Inflammatory macrophage treated with lipopolysaccharide for 4 hours (primary cell): Measurements from ENCODE around the gene MAN2B1.
"Not testable (repeated sequence)": the region's sequence is repeated elsewhere in the genome, so short reads cannot be mapped to it uniquely, and the experiment has no call there.

Experiments used
- DNase-seq: peaks from one replicate; pipeline ENCODE4 v3.0.0-alpha.2; 2020

Gene MAN2B1

GRCh38 chr19:12666265-12667048 is at the start of gene MAN2B1, which contains the start of gene WDR83:
TSS of gene MAN2B1 (minus strand) at chr19:12666742. CDS start at chr19:12666701, 41 bp downstream.
TSS of gene WDR83 (plus strand) at chr19:12666807. CDS start at chr19:12669791, 2,984 bp downstream.
- peak; percentile 91 for DNase-seq

DNA sequence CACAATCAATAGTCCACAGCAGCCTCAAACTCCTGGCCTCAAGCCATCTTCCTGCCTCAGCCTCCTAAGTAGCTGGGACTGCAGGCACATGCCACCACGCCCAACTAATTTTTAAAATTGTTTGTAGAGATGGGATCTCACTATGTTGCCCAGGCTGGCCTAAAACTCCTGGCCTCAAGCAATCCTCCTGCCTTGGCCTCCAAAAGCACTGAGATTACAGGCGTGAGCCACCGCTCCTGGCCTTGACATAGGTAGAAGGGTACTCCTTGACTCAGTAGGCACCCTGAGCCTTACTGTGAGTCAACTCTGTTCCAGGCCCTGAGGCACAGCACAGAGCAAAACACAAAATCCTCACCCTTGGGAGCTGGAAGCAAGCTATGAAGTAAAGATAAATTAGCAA is 49.4 kb upstream of the MAN2B1 start:
- no peak for DNase-seq

DNA sequence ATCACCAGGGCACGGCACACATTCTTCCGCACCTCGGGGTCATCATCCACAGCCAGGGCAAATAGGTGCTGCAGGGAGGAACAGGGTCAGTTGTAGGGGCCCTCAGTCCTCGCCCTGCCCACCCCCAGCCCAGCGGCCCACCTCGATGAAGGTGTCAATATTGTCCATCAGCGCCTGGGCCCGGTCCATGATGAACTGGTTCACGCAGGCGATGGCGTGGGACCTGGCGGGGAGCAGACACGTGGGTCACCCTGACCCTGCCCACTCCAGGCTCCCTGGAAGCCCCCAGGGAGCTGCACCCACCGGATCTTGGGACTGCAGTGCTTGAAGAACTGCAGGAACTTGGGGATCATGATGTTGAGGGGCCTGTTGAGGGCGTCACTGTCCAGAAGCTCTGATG is 48.6 kb upstream of the MAN2B1 start:
- DNase-seq, result no peak

DNA sequence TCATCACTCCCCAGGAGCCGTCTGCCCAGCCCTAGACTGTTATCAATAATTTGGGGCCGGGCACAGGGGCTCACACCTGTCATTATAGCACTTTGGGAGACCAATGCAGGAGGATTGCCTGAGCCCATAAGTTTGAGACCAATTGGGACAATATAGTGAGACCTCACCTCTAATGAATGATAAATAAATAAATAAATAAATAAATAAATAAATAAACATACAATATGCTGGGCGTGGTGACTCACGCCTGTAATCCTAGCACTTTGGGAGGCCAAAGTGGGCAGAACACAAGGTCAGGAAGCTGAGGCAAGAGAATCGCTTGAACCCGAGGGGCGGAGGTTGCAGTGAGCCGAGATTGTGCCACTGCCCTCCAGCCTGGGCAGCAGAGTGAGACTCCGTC is 46.8 kb upstream of the MAN2B1 start:
- not testable (repeated sequence) for DNase-seq

DNA sequence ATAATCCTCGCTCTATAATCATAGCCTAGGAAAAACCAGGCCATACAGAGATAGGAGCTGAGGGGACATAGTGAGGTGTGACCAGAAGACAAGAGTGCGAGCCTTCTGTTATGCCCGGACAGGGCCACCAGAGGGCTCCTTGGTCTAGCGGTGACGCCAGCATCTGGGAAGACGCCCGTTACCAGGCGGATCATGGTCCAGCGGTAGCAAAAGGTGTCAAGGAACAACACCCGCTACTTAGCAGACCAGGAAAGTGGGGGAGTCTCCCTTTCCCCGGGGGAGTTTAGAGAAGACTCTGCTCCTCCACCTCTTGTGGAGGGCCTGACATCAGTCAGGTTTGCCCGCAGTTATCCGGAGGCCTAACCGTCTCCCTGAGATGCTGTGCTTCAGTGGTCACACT is 45.5 kb upstream of the MAN2B1 start:
- not testable (repeated sequence) for DNase-seq

GRCh38 chr19:12711187-12711586 is 44.6 kb upstream of the MAN2B1 start:
- DNase-seq, result no peak

- no peak for DNase-seq
These were observed 42.1 kb upstream of the MAN2B1 start for GRCh38 chr19:12708641-12709040.

DNA sequence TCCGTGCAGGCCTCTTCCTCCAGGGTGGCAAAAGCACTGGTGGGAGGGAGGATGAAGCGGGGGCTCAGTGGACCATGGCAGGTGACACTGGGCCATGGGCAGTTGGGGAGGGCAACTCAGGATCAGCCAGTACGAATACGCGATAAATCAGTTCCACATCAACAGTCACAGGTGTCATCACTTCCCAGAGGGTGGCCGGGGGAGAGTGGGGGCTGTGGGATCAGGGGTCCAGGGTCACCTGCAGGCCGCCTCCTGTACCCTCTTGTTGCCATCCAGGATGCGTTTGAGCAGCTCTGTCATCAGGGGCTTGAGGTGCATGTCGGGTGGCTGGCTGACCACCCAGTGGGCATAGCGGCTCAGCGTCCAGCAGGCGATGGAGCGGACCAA is 39.8 kb upstream of the MAN2B1 start:
- DNase-seq, result no peak

DNA sequence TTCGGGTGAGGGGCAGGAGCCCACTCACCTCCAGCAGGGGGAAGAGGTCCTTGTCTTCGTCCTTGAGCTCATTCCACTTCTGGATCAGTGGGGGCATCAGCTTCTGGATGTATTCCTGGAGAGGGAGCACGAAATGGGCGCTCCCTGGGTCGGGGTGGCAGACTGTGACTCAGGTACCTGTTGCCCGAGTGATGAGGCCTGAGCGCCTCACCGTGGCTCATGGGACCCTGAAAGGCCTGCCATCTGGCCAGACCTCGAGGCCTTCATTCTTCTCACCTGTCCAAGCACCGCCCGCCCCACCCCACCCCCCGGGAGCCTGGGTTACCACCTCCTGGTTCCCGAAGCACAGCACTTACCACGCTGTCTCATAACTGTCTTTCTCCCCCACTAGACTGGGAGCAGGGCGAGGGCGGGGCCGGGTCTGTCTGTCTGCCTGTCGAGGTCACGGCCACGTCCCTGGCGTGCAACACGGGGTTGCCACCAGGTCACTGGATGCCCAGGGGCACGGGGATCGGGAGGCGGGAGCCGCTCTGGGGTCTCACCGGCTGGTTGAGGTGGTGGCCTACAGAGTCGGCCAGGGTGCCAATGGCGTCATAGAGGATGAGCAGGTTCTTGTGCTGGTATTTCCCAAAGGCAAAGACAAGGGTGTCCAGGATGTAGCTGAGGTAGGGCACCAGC is 39.3 kb upstream of the MAN2B1 start:
- no peak for DNase-seq

- no peak for DNase-seq
These were observed 38.6 kb upstream of the MAN2B1 start for GRCh38 chr19:12705169-12705568.

- peak; percentile 11 for DNase-seq
These were observed 36.5 kb upstream of the MAN2B1 start for GRCh38 chr19:12703046-12703445.

DNA sequence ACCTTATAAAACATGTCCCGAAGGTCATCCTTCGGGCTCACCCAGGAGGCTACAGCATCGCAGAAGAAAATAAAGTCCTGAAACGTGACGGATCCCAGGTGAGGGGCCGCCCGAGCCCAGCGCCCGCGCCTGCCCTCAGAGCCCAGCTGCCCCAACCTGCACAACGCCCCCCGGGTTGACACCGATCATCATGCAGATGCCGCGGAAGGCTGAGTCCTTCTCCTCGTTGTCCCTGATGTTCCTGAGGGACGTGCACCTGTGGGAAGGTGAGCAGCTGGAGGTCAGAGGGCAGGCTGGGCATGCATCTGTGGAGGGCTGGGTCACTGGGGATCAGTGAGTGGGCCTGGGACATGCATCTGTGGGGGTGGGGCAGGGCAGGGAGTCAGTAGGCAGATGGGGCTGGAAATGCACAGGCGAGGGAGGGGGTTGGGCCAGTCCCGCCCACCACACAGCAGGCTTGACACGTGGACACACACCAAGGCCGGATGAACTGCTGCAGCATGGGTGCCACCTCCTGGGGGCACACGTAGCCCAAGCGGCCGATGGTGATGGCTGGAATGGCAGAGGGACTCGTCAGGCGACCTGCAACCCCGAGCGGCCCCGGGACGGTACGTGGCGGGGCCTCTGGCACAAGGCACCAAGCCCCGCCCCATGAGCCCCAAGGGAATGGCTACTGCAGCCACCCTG is 35.2 kb upstream of the MAN2B1 start:
- no peak for DNase-seq

- no peak for DNase-seq
These were observed 31.6 kb upstream of the MAN2B1 start for GRCh38 chr19:12698138-12698537.

DNA sequence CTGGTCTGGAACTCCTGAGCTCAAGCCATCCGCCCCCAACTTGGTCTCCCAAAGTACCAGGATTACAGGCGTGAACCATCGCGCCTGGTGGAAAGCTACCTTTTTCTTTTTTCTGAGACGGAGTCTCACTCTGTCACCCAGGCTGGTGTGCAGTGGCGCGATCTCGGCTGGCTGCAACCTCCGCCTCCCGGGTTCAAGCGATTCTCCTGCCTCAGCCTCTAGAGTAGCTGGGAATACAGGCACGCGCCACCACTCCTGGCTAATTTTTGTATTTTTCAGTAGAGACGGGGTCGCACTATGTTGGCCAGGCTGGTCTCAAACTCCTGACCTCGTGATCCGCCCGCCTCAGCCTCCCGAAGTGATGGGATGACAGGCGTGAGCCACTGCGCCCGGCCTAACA is 30.9 kb upstream of the MAN2B1 start:
- DNase-seq, result not testable (repeated sequence)

GRCh38 chr19:12696366-12697335 is 30.1 kb upstream of the MAN2B1 start, which contains the start of gene FBXW9:
TSS of gene FBXW9 (minus strand) at chr19:12696631. CDS start at chr19:12696581, 50 bp downstream.
- peak; percentile 97 for DNase-seq

- DNase-seq, result no peak
These were observed 29.4 kb upstream of the MAN2B1 start for GRCh38 chr19:12695997-12696365.

- no peak for DNase-seq
These were observed 29.0 kb upstream of the MAN2B1 start for GRCh38 chr19:12695514-12695913.

DNA sequence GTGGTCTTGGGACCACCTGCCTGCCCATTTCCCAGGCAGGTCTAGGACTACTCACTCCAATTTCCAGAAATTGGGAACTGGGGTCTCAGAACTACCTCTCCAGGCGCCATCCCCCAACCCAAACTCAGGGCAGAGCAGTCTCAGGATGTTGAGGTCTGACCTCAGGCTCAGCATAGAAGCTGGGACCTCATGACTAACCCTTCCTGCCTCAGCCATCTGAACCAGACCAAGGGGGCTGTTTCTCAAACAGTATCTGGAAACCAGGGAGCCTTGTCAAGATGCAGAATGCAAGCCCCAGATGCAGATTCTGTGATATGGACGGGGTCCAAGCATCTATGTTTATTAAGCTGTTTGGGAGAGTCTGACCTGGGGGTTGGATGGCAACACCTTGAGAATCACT is 28.6 kb upstream of the MAN2B1 start:
- no peak for DNase-seq

GRCh38 chr19:12694641-12695040 is 28.1 kb upstream of the MAN2B1 start:
- DNase-seq, result no peak

DNA sequence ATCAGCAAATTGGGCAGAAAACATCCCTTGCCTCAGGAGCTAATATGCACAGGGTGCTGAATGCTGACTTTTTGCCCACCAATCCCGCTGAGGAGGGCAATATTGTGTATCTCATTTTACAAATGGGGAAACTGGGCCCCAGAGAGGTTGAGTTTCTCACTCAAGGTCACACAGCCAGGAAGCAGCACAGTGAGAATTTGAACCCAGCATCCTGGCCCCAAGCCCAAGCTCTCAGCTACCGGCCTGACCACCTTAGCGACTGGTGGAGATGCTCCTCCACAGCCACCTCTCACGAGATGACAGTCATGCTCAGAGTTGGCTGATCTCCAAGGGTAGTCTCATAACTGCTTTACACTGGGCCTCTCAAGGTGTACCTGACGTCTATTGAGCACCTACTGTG is 26.4 kb upstream of the MAN2B1 start:
- DNase-seq, result no peak

DNA sequence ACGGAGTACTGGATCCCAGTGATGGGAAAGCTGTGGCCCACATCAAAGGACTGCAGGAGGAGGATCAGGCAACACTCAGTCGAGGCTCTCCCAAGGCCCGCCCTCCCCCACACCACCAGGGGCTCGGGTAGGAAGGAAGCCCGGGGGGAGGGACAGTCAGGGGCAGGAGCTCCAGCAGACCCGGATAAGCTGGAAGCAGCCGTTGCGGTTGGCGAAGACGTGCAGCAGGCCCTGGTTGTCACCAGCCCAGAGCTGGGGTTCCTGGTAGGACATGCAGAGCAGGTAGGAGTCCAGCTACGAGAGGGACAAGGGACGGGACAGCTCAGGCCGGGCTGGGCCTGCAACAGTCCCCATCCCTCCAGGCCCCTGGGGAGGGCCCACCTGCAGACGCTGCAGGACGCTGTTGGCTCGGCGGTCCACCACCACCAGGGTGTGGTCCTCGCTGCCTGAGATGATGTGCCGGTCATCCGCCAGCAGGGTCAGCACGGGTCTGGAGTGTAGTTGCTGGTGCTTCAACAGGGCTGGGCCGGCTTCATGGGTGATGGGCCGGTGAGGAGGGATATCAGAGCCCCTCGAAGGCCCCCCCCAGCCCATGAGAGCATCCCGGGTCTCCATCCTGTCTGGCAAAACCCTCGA is 23.2 kb upstream of the MAN2B1 start:
- DNase-seq, result no peak

- DNase-seq, result no peak
These were observed 22.5 kb upstream of the MAN2B1 start for GRCh38 chr19:12689012-12689411.
